ENCODE measurements around the gene FBLN1.

- no peak for TF ChIP-seq CTCF (IDR thresholded peaks at IDR 0.05)
- no peak for TF ChIP-seq POLR2A (IDR thresholded peaks at IDR 0.05)
Measured at GRCh38 chr22:45533703-45534102, 31.0 kb downstream of the FBLN1 start.
